ENCODE measurements around the gene DRAP1.

DRAP1 gene

GRCh38 chr11:65915101-65915820 lies 4.0 kb upstream of the DRAP1 start:
- Mint-ChIP-seq H3K9me3 (ENCODE audit: low read depth) (no peaks in the 10 kb centered on the region), H3K4me3 (no peak overlapping the region), H3K27me3 (no peaks in the 10 kb centered on the region), H3K36me3 (no peaks in the 10 kb centered on the region), H3K27ac (peak overlapping the region; percentile 66), H3K4me1 (ENCODE audit: low read depth) (peaks cover 33% of the 10 kb centered on the region)

GRCh38 chr11:65915821-65916251 lies 3.4 kb upstream of the DRAP1 start:
- no peak overlapping the region for H3K4me3 Mint-ChIP-seq

GRCh38 chr11:65916391-65916790 lies 2.8 kb upstream of the DRAP1 start:
- Mint-ChIP-seq H3K9me3 (ENCODE audit: low read depth) (no peaks in the 10 kb centered on the region), H3K4me3 (peak overlapping the region; percentile 72), H3K36me3 (no peaks in the 10 kb centered on the region), H3K27me3 (no peaks in the 10 kb centered on the region), H3K4me1 (ENCODE audit: low read depth) (peaks cover 39% of the 10 kb centered on the region), H3K27ac (peak overlapping the region; percentile 77)

More at GRCh38 chr11:65915821-65916251, 3.4 kb upstream of the DRAP1 start:
- Mint-ChIP-seq H3K4me1 (ENCODE audit: low read depth) (peaks cover 38% of the 10 kb centered on the region), H3K9me3 (ENCODE audit: low read depth) (no peaks in the 10 kb centered on the region), H3K36me3 (no peaks in the 10 kb centered on the region), H3K27ac (no peak overlapping the region), H3K27me3 (no peaks in the 10 kb centered on the region)

- Mint-ChIP-seq H3K4me3 (peak overlapping the region; percentile 72), H3K27me3 (no peaks in the 10 kb centered on the region), H3K27ac (peak overlapping the region; percentile 77), H3K36me3 (no peaks in the 10 kb centered on the region), H3K9me3 (ENCODE audit: low read depth) (no peaks in the 10 kb centered on the region), H3K4me1 (ENCODE audit: low read depth) (peaks cover 39% of the 10 kb centered on the region)
These were observed 2.2 kb upstream of the DRAP1 start for GRCh38 chr11:65917077-65917433.

- Mint-ChIP-seq H3K4me1 (ENCODE audit: low read depth) (peaks cover 43% of the 10 kb centered on the region), H3K27me3 (no peaks in the 10 kb centered on the region), H3K4me3 (peak overlapping the region; percentile 89), H3K9me3 (ENCODE audit: low read depth) (no peaks in the 10 kb centered on the region), H3K36me3 (no peaks in the 10 kb centered on the region), H3K27ac (peak overlapping the region; percentile 85)
These were observed 1.6 kb upstream of the DRAP1 start for GRCh38 chr11:65917434-65918210.

- Mint-ChIP-seq H3K36me3 (no peaks in the 10 kb centered on the region), H3K4me3 (peak within 1 kb of the TSS; percentile 92), H3K9me3 (ENCODE audit: low read depth) (no peaks in the 10 kb centered on the region), H3K27me3 (no peaks in the 10 kb centered on the region), H3K4me1 (ENCODE audit: low read depth) (peaks cover 45% of the 10 kb centered on the region), H3K27ac (peak within 1 kb of the TSS; percentile 85)
These were observed 750 bp upstream of the DRAP1 start, which contains the start of gene C11orf68 for GRCh38 chr11:65918211-65919140. Gene C11orf68 (minus strand): TSS chr11:65919062. CDS start chr11:65919031, 31 bp downstream.

- no peaks in the 10 kb centered on the region for H3K9me3 Mint-ChIP-seq (ENCODE audit: low read depth)
- peaks cover 42% of the 10 kb centered on the region for H3K4me1 Mint-ChIP-seq (ENCODE audit: low read depth)
- peak overlapping the region; percentile 92 for H3K4me3 Mint-ChIP-seq
- no peaks in the 10 kb centered on the region for H3K36me3 Mint-ChIP-seq
- peak overlapping the region; percentile 75 for H3K27ac Mint-ChIP-seq
- no peaks in the 10 kb centered on the region for H3K27me3 Mint-ChIP-seq
These were observed 546 bp downstream of the DRAP1 start for GRCh38 chr11:65919573-65920371.

GRCh38 chr11:65920372-65920802 lies 1.2 kb downstream of the DRAP1 start:
- H3K27me3 Mint-ChIP-seq: no peaks in the 10 kb centered on the region
- no peaks in the 10 kb centered on the region for H3K36me3 Mint-ChIP-seq
- H3K9me3 Mint-ChIP-seq (ENCODE audit: low read depth): no peaks in the 10 kb centered on the region
- peak overlapping the region; percentile 92 for H3K4me3 Mint-ChIP-seq
- H3K4me1 Mint-ChIP-seq (ENCODE audit: low read depth): peaks cover 36% of the 10 kb centered on the region
- H3K27ac Mint-ChIP-seq: peak overlapping the region; percentile 16

GRCh38 chr11:65921033-65921555 lies 1.9 kb downstream of the DRAP1 start:
- peak overlapping the region; percentile 92 for H3K4me3 Mint-ChIP-seq
- H3K4me1 Mint-ChIP-seq (ENCODE audit: low read depth): peaks cover 33% of the 10 kb centered on the region
- no peaks in the 10 kb centered on the region for H3K9me3 Mint-ChIP-seq (ENCODE audit: low read depth)
- no peaks in the 10 kb centered on the region for H3K36me3 Mint-ChIP-seq
- no peak overlapping the region for H3K27ac Mint-ChIP-seq
- no peaks in the 10 kb centered on the region for H3K27me3 Mint-ChIP-seq

GRCh38 chr11:65921876-65922275 lies 2.6 kb downstream of the DRAP1 start:
- no peak overlapping the region for H3K27ac Mint-ChIP-seq
- no peaks in the 10 kb centered on the region for H3K9me3 Mint-ChIP-seq (ENCODE audit: low read depth)
- H3K4me1 Mint-ChIP-seq (ENCODE audit: low read depth): peaks cover 26% of the 10 kb centered on the region
- H3K27me3 Mint-ChIP-seq: no peaks in the 10 kb centered on the region
- H3K36me3 Mint-ChIP-seq: no peaks in the 10 kb centered on the region
- H3K4me3 Mint-ChIP-seq: peak overlapping the region; percentile 25

- no peaks in the 10 kb centered on the region for H3K27me3 Mint-ChIP-seq
- peaks cover 28% of the 10 kb centered on the region for H3K4me1 Mint-ChIP-seq (ENCODE audit: low read depth)
- H3K27ac Mint-ChIP-seq: peak overlapping the region; percentile 24
- H3K4me3 Mint-ChIP-seq: peak overlapping the region; percentile 34
- no peaks in the 10 kb centered on the region for H3K36me3 Mint-ChIP-seq
- no peaks in the 10 kb centered on the region for H3K9me3 Mint-ChIP-seq (ENCODE audit: low read depth)
These were observed 3.3 kb downstream of the DRAP1 start for GRCh38 chr11:65922565-65922964.

GRCh38 chr11:65925397-65925796 lies 6.2 kb downstream of the DRAP1 start:
- H3K27me3 Mint-ChIP-seq: no peaks in the 10 kb centered on the region
- H3K27ac Mint-ChIP-seq: no peak overlapping the region
- no peak overlapping the region for H3K4me3 Mint-ChIP-seq
- peaks cover 39% of the 10 kb centered on the region for H3K4me1 Mint-ChIP-seq (ENCODE audit: low read depth)
- no peaks in the 10 kb centered on the region for H3K36me3 Mint-ChIP-seq
- no peaks in the 10 kb centered on the region for H3K9me3 Mint-ChIP-seq (ENCODE audit: low read depth)

GRCh38 chr11:65927904-65928397 lies 8.7 kb downstream of the DRAP1 start:
- no peaks in the 10 kb centered on the region for H3K27me3 Mint-ChIP-seq
- H3K4me1 Mint-ChIP-seq (ENCODE audit: low read depth): peaks cover 43% of the 10 kb centered on the region
- H3K9me3 Mint-ChIP-seq (ENCODE audit: low read depth): no peaks in the 10 kb centered on the region
- H3K27ac Mint-ChIP-seq: peak overlapping the region; percentile 94
- H3K4me3 Mint-ChIP-seq: peak overlapping the region; percentile 80
- no peaks in the 10 kb centered on the region for H3K36me3 Mint-ChIP-seq
